ENCODE measurements around the gene UTS2R.
"Not testable (repeated sequence)": the region's sequence is repeated elsewhere in the genome, so short reads cannot be mapped to it uniquely, and the experiment has no call there.

UTS2R gene

DNA sequence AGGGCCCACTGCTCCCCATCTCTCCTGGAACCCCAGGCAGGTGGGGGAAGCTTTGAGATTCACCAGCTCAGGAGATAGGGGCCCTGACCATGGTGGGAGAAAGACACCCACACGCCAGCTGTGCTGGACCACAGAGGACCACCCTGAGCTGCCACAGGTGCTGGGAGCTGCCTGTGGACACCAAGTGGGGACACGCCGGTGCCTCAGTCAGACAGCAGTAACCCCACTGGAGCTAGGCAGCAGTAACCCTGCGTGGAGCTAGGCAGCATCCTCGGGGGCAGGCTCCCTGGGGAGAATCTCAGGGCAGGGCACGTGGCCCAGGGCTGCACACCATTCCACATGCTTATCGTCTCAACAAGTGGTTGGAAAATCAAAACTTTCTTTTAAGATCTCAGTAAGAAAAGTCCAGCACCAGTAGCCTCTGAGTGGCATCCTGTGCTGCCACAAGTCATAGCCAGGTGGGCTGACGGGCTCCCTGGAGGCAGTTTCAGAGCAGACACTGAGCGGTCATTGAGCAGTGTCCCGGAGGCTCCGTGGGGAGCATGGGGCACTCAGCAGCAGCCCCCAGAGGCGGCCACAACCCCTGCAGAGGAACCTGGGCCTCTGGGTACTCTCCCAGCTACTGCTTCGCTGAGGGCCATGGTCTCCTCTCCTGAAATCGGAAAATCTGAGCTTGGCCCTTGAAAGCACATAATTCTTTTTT, 38.6 kb downstream of the UTS2R start:
- no peak for DNase-seq

DNA sequence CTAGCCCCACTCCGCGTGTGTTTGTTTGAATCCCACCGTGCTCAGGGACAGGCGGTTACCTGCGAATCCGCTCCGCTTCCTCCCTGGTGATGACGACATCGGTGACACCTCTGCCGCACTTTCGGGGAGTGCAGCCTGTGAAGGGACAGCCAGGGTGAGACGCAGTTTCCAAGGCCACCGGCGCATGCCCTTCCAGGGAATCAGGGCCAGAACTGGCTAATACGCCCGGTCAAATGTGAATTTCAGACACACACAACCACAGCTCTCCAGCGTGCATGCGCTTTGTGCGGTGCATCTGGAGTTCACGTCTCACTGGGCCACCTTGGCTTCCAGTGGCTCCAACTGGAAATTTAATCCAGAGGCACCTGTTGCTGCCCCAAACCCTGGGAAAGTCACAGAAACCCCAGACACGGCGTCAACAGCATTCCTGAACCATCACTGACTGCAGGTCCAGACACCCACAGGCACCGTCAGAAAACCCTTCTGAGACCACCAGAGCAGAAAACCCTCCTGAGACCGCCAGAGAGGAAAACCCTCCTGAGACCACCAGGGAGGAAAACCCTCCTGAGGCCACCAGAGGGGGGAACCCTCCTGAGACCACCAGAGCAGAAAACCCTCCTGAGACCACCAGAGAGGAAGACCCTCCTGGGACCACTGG, 40.0 kb downstream of the UTS2R start:
- no peak for DNase-seq

DNA sequence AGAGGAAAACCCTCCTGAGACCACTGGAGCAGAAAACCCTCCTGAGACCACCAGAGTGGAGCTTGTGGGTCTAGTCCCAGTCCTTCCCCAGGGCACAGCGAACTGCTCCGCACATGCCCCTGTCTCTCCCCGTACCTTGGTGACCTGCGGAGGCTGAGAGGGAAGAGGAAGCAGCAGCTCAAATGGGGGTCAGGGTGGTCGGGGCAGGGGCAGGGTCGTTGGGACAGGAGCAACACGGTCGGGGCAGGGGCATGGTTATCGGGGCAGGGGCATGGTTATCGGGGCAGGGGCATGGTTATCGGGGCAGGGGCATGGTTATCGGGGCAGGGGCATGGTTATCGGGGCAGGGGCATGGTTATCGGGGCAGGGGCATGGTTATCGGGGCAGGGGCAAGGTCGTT, 40.5 kb downstream of the UTS2R start:
- DNase-seq: not testable (repeated sequence)

DNA sequence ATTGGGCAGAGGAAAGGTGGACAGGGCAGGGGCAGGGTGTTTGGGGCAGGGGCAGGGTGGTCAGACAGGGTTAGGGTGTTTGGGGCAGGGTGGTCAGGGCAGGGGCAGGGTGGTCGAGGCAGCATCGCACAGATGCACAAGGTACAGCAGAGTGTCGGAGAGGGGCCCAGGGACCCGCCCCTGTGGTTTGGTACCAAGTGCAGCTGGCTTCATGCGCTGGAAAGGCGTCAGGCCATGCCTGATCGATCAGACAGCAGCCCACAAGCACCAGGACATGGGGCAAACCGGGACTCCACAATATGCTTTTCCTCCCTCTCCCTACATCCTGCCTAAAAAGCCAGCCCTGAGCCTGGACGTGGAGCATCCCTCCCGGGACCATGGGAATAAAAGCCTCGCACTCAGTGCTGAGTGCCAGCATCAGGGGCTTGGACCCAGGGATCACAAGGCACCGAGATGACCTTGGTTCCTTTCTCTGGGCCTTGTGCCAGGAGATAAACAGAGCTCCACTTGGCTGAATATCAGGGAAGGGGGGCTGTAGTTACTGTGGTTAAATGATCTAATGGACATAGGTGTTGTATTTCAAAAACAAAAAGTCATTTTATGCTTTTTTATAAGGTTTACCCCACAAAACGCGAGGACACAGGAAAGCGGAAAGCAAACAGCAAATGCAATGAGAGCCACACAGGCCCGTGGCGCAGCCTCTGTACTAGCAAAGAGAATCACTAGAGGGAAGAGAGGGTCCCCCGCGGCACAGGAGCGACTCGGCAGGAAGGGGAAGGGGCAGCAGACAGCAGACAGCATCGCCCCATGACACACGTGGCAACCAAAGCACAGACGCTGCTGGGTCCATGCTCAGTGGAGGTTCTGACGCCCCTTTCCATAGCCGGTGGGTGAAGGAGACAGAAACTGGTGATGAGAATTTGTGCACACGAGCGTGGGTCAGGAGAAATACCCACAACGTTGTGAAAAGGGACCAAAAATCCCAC, 41.3 kb downstream of the UTS2R start:
- no peak for DNase-seq

DNA sequence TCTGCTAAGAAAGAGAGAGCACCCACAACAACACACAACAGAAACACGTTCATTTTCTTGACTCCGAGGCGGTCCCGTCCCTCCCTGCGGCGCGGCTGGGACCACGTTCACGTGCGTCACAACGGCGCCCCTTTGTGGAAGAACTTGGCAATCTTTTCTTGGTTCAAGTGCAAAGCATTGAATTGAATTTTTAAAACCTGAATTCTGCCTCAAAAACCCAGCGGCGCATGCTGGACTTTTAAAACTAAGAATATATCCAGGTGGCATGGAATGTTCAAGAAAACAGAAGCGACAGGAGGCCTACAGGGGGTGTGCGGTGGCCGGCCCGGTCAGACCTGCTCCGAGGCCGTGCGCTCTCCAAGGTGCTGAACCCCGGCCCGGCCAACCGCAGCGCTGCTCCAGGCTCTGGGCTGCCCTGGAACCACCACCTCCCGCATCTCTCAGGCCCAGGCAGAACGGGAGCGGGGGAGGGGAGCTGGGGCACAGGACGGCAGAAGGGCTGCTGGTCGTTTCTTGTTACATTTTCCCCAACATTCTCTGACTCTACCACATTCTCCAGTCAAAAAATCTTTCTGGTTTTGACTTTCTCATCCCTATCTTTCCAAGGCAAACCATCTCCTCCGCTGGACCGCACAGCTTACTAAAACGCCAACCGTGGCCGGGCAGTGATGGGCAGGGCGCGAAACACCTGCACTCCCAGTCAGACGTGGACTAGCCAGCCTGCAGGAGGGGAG, 43.1 kb downstream of the UTS2R start:
- no peak for DNase-seq

DNA sequence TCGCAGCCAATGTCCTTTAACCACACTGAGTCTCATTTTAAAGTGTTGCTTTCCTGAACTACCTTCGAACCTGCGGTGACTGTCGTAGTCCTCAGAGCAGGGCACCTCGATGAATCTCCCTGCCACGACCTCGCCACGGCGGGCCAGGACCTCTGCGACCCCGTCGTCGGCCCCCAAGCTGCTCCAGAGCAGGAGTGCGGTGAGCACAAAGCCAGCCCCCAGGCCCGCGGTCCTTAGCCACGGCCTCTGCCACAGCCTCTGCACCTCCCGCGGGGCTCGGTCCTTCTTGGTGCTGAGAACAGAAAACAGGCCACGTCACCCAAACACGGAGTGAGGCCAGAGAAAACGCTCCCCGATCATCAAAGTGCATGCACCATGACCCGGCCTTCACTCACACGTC, 43.8 kb downstream of the UTS2R start:
- no peak for DNase-seq

DNA sequence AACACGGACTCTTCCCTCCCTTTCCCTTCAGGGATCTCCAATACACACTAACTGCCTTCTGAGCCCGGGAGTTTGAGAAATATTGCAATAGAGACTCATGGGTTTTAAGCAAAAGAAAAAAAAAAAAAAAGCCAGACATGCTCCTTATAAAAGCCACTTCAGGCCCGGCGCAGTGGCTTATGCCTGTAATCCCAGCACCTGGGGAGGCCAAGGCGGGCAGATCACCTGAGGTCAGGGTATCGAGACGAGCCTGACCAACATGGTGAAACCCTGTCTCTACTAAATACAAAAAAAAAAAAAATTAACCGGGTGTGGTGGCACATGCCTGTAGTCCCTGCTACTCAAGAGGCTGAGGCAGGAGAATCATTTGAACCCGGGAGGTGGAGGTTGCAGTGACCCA, 44.2 kb downstream of the UTS2R start:
- DNase-seq: no peak

DNA sequence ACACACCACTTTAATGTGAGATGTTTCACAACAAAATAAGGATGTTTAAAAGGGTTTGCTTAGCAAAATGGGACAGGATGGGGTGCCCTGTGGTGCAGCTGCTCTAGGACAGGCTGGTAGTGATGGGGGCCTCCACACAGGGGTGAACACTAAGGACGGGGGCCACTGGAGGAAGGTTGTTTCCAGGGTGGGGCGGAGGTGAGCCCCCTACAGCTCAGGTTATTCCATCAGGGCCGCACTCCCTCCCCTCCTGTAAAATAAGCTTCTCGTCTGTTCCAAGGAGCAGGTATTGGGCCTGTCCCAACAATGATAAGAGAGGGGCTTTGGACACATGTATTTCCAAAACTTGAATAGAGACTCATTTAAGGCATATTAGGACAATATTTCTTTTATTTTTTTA, 44.7 kb downstream of the UTS2R start:
- no peak for DNase-seq

DNA sequence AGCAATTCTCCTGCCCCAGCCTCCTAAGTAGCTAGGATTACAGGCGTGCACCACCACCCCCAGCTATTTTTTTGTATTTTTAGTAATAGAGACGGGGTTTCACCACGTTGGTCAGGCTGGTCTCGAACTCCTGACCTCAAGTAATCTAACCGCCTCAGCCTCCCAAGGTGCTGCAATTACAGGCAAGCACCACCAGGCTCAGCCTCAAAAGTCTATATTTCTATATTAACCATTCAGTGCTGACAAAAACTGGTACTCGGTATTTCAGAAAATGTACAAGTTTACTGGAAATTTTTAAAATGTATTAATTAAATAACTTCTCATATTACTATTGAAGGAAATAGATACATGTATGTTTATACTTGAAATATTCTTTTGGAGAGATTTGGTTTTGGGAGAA, 45.2 kb downstream of the UTS2R start:
- DNase-seq: no peak

DNA sequence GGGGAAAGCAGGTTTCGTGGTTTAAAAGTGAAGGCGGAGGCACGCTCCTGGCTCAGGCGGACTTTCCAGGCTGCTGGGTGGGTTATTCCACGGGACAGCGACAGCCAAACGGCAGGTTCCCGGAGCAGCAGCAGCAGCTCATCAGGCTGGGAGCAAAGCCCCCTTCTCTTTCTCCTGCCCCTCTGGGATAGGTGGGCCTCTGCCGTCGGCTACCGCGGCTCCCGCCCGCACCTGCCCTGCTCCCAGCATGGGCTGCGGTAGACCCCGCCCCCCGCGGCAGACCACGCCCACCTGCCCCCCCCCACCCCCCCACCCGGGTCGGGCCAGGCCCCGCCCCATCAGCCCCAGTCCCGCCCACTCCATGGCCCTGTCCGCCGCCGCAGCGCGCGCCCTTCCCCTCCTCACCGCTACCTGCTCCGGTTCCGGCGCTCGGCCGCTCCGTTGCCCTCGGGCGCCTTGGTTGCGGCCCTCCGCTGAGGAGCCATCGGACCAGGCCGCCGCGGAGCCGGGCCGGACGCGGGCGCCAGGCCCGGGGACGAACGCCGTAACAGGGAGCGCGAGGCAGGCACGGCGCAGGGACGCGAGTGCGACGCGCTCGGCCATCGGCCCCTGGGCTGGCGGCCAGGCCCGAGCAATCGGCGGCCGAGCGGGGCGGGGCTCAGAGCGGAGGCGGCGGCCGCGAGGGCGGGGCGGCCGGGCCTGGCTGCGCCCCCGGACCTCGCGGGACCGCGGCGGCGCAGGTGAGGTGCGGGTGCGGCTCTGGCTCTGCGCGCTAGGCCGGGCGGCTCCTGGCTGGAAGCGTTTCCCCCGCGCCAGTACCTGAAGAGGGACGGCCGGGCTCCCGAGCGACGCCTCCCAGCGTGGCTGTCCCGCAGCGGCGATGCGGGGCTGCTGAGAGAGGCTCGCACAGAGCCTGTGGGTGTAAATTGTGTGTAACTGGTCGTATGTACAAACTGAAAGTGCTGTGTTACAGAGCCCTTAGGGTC, 46.7 kb downstream of the UTS2R start, which contains the start of the genes HEXD and OGFOD3:
Gene HEXD (plus strand): TSS at position 347 of the 986 bp plus-strand sequence. CDS start 1,453 bp downstream, outside the sequence.
Gene OGFOD3 (minus strand): TSS at position 586 of the 986 bp plus-strand sequence. CDS start 101 bp downstream, at position 485.
- no peak for DNase-seq

DNA sequence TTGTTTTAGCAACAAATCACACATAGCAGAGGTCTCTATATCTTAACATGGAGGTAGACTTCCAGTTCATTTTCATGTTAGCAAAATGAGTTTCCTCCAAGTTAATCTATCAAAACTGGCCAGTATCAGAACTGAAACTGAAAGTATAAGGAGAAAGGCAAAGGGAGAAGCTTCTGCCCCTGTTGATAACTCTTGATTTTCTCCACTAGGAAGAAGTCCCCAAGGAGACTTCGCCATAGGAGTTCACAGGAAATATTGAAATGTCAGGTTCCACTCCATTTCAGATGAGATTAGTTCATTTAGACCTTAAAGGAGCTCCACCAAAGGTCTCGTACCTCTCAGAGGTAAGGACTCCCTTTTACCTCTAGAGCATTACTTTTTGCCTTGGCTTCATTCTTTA, 48.0 kb downstream of the UTS2R start:
- DNase-seq: no peak

DNA sequence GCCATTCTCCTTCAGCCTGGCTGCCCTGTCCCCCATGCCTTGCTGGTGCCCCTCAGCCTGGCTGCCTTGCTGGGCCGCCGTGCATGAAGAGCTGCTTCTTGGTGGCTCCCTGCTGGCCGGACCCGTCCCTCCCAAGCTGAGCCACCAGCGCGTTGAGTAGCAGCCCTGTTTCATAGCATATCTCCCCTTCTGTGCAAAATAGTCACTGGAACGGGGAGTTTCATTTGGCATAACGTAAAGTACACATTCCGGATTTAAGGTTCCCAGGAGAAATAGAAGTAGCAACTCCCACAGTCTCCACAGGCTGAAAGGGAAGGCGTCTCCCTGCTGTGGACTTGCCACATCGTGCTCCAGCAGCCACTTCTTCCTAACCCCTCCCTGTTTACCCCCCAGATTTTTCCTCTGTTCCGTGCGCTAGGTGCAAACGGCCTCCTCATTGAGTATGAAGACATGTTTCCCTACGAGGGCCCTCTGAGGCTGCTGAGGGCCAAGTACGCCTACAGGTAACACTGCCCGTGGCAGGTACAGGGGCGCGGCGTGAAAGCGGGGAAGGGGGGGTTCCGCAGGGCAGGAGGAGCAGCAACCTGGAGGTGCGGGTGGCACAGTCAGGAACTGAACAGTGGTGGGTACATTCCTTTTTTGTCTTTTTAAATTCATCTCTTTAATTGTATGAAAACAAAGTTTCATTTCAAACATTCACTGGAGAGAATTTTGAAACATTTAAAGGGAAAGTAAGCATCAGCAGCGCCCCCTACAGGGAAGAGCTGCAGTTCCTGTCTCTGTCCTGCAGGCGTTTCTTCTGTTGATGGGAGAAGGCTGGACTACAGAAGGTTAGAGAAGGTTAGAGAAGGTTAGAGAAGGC, 52.7 kb downstream of the UTS2R start:
- no peak for DNase-seq

DNA sequence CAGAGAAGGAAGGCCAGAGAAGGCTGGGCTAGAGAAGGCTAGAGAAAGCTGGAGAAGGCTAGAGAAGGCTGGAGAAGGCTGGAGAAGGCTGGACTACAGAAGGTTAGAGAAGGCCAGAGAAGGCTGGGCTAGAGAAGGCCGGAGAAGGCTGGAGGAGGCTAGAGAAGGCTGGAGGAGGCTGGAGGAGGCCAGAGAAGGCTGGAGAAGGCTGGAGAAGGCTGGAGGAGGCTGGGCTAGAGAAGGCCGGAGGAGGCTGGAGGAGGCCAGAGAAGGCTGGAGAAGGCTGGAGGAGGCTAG, 53.2 kb downstream of the UTS2R start:
- DNase-seq: no peak

All from SIG-M5 (cell line).